OCI-LY3 (cell line): ENCODE measurements around the gene SH3PXD2A.

Experiments used
- H2AFZ ChIP-seq: fragments of 200-600, 300-600 bp; shearing (Covaris generic); 2 replicates; pipeline ENCODE4 v1.6.0; 2014; ENCODE audit warnings: antibody characterized with exemption, low read depth, low read length
- H3K27ac ChIP-seq: fragments of 200-600, 300-600 bp; sonication (generic); 2 replicates; pipeline ENCODE4 v1.5.1; 2014; ENCODE audit warnings: mild to moderate bottlenecking, low read length, moderate library complexity, mixed read lengths
- H3K27me3 ChIP-seq: fragments of 200-600, 300-600 bp; sonication (generic); 2 replicates; pipeline ENCODE4 v1.6.1; 2014; ENCODE audit warnings: low read depth, low read length, mixed read lengths
- H3K36me3 ChIP-seq: fragments of 200-600, 300-600 bp; sonication (generic); replicated peaks from 2 replicates; pipeline ENCODE3; 2014; ENCODE audit warnings: low read depth, low read length, mixed read lengths
- H3K4me1 ChIP-seq: fragments of 300-600, 200-600 bp; sonication (generic); 2 replicates; pipeline ENCODE4 v1.6.1; 2014; ENCODE audit warnings: low read length, mixed read lengths
- H3K4me2 ChIP-seq: fragments of 200-600, 300-600 bp; sonication (generic); 2 replicates; pipeline ENCODE4 v1.6.1; 2014; ENCODE audit warnings: low read length, mixed read lengths
- H3K4me3 ChIP-seq: fragments of 300-600, 200-600 bp; sonication (generic); 2 replicates; pipeline ENCODE4 v1.5.1; 2014; ENCODE audit warnings: antibody characterized with exemption, mild to moderate bottlenecking, low read length, moderate library complexity
- H3K79me2 ChIP-seq: fragments of 300-600, 200-600 bp; shearing (Covaris generic); 2 replicates; pipeline ENCODE4 v1.6.1; 2014; ENCODE audit warnings: mild to moderate bottlenecking, low read length, mixed read lengths
- H3K9ac ChIP-seq: fragments of 300-600, 200-600 bp; shearing (Covaris generic); 2 replicates; pipeline ENCODE4 v1.6.0; 2014; ENCODE audit warnings: mild to moderate bottlenecking, low read length, moderate library complexity
- H3K9me3 ChIP-seq: fragments of 200-600, 300-600 bp; shearing (Covaris generic); 2 replicates; pipeline ENCODE4 v1.6.1; 2014; ENCODE audit warnings: low read length, mixed read lengths; ENCODE audit not compliant: insufficient read depth
- H4K20me1 ChIP-seq: fragments of 200-600, 300-600 bp; sonication (generic); 2 replicates; pipeline ENCODE4 v1.6.1; 2016; ENCODE audit warnings: low read length, mixed read lengths; ENCODE audit not compliant: insufficient read depth
- CTCF ChIP-seq: fragments of 200-600, 300-600 bp; sonication (generic); IDR thresholded peaks from 2 replicates; pipeline ENCODE4 v1.5.1; 2014; ENCODE audit warnings: antibody characterized with exemption, low read length, low read depth
- EZH2phosphoT487 ChIP-seq: fragments of 200-600 bp; shearing (Covaris generic); IDR thresholded peaks from 2 replicates; pipeline ENCODE4 v1.6.1; 2018; ENCODE audit warnings: antibody characterized with exemption, mixed run types, low read depth

Gene SH3PXD2A

DNA sequence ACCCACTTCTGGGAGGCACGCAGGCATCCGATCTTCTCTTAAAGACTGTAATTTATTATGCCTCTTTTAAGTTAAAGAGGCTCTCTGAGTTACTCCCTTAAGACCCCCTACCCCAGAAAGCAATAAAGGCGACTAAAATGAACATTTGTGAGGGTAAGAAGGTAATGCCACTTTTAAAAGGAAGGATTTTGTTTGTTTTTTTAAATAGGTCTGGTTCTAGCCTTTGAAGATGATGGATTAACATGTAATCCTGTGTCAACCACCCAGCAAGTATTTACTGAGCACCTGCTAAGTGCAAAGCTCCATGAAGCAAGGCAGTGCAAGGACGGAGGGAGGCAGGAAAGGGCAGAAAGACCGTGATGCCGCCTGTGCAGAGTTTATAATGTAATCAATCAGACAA lies 26.1 kb downstream of the SH3PXD2A start:
- H3K79me2 ChIP-seq = no peaks in the 10 kb centered on the region
- H3K4me1 ChIP-seq = no peaks in the 10 kb centered on the region

GRCh38 chr10:103828587-103829197 lies 26.7 kb downstream of the SH3PXD2A start:
- H2AFZ ChIP-seq = no peak overlapping the region
- no peak overlapping the region for H3K27ac ChIP-seq
- H4K20me1 ChIP-seq = no peaks in the 10 kb centered on the region
- H3K79me2 ChIP-seq = no peaks in the 10 kb centered on the region
- peaks cover 8% of the 10 kb centered on the region for H3K27me3 ChIP-seq
- H3K4me3 ChIP-seq = no peak overlapping the region
- no peak overlapping the region for H3K4me2 ChIP-seq
- H3K9me3 ChIP-seq = no peaks in the 10 kb centered on the region
- TF ChIP-seq CTCF (no peak), EZH2phosphoT487 (no peak)
- H3K36me3 ChIP-seq = no peaks in the 10 kb centered on the region
- no peak overlapping the region for H3K9ac ChIP-seq
- H3K4me1 ChIP-seq = no peaks in the 10 kb centered on the region

More for the DNA sequence above, 26.1 kb downstream of the SH3PXD2A start:
- no peaks in the 10 kb centered on the region for H3K9me3 ChIP-seq
- no peak overlapping the region for H3K4me2 ChIP-seq
- no peaks in the 10 kb centered on the region for H3K36me3 ChIP-seq
- no peak overlapping the region for H3K9ac ChIP-seq
- no peak overlapping the region for H3K4me3 ChIP-seq
- TF ChIP-seq CTCF (no peak), EZH2phosphoT487 (no peak)
- H2AFZ ChIP-seq = no peak overlapping the region
- H4K20me1 ChIP-seq = no peaks in the 10 kb centered on the region
- no peak overlapping the region for H3K27ac ChIP-seq
- peaks cover 8% of the 10 kb centered on the region for H3K27me3 ChIP-seq

GRCh38 chr10:103828107-103828506 lies 27.3 kb downstream of the SH3PXD2A start:
- no peak for TF ChIP-seq EZH2phosphoT487
- TF ChIP-seq CTCF = no peak
- H2AFZ ChIP-seq = no peak overlapping the region
- no peaks in the 10 kb centered on the region for H3K4me1 ChIP-seq
- H3K9me3 ChIP-seq = no peaks in the 10 kb centered on the region
- no peak overlapping the region for H3K9ac ChIP-seq
- no peak overlapping the region for H3K27ac ChIP-seq
- no peaks in the 10 kb centered on the region for H3K36me3 ChIP-seq
- no peak overlapping the region for H3K4me2 ChIP-seq
- H3K27me3 ChIP-seq = peaks cover 10% of the 10 kb centered on the region
- no peaks in the 10 kb centered on the region for H3K79me2 ChIP-seq
- no peak overlapping the region for H3K4me3 ChIP-seq
- H4K20me1 ChIP-seq = no peaks in the 10 kb centered on the region

DNA sequence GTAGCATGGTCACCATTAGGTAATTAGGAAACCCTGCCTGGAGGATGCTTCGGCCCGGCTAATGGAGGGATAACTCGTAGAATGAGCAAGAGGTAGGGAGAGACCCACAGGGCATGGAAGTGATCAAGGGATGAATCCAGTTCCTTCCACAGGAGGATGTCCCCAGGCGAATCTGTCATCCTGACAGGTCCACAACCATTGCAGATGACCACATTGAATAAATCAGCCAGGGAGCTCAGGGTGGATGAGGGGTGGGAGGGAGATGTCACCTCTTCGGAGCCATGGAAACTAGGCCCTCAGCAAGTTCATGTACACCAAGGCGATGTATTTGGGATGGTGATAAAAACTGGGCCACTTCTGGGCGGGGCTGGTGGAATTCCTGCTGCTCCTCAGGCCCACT lies 28.5 kb downstream of the SH3PXD2A start:
- Histone ChIP-seq H3K4me1 (no peaks in the 10 kb centered on the region), H3K79me2 (no peaks in the 10 kb centered on the region), H3K27me3 (peaks cover 12% of the 10 kb centered on the region), H3K9ac (no peak overlapping the region), H2AFZ (no peak overlapping the region), H3K9me3 (no peaks in the 10 kb centered on the region), H3K4me2 (no peak overlapping the region), H4K20me1 (no peaks in the 10 kb centered on the region), H3K4me3 (no peak overlapping the region), H3K27ac (no peak overlapping the region), H3K36me3 (no peaks in the 10 kb centered on the region)
- TF ChIP-seq CTCF = no peak
- no peak for TF ChIP-seq EZH2phosphoT487
